Loucy (cell line): ENCODE data around the gene PRM1.

Experiments used
- H2AFZ ChIP-seq: fragments of 200-600 bp; sonication (generic); 2 replicates; pipeline ENCODE4 v1.6.0; 2016; ENCODE audit warnings: antibody characterized with exemption, mild to moderate bottlenecking, low read length, moderate library complexity
- H3F3A ChIP-seq: fragments of 200-600 bp; 2 replicates; pipeline ENCODE4 v1.6.0; 2016; ENCODE audit warnings: antibody characterized with exemption, low read depth, mild to moderate bottlenecking
- H3K27me3 ChIP-seq: fragments of 200-600 bp; sonication (generic); 2 replicates; pipeline ENCODE4 v1.6.1; 2014; ENCODE audit warnings: low read length, mild to moderate bottlenecking; ENCODE audit not compliant: insufficient read depth, poor library complexity, severe bottlenecking
- H3K36me3 ChIP-seq: fragments of 200-600 bp; sonication (generic); 2 replicates; pipeline ENCODE4 v1.6.1; 2016; ENCODE audit warnings: low read length; ENCODE audit not compliant: insufficient read depth
- H3K4me1 ChIP-seq: fragments of 200-600 bp; sonication (generic); 2 replicates; pipeline ENCODE4 v1.5.1; 2014; ENCODE audit warnings: low read length, mild to moderate bottlenecking; ENCODE audit not compliant: insufficient read depth, poor library complexity, severe bottlenecking
- H3K4me2 ChIP-seq: fragments of 200-600 bp; sonication (generic); 2 replicates; pipeline ENCODE4 v1.6.0; 2014; ENCODE audit warnings: antibody characterized with exemption, low read length, low read depth, mild to moderate bottlenecking; ENCODE audit not compliant: poor library complexity, severe bottlenecking
- H3K4me3 ChIP-seq: fragments of 200-600 bp; sonication (generic); 2 replicates; pipeline ENCODE4 v1.5.1; 2014; ENCODE audit warnings: low read length, mild to moderate bottlenecking, mixed read lengths; ENCODE audit not compliant: poor library complexity, severe bottlenecking
- H3K79me2 ChIP-seq: fragments of 200-600 bp; sonication (generic); 2 replicates; pipeline ENCODE4 v1.6.1; 2014; ENCODE audit warnings: low read length; ENCODE audit not compliant: insufficient read depth
- H3K9ac ChIP-seq: fragments of 200-600 bp; sonication (generic); 2 replicates; pipeline ENCODE4 v1.6.0; 2014; ENCODE audit warnings: mild to moderate bottlenecking, low read depth, low read length, moderate library complexity; ENCODE audit not compliant: poor library complexity, severe bottlenecking
- H3K9me2 ChIP-seq: fragments of 200-600 bp; sonication (generic); replicated peaks from 2 replicates; pipeline ENCODE4 v1.6.1; 2016; ENCODE audit warnings: low read depth, low read length, mixed read lengths
- H3K9me3 ChIP-seq: fragments of 200-600 bp; sonication (generic); 2 replicates; pipeline ENCODE4 v1.6.1; 2014; ENCODE audit warnings: mild to moderate bottlenecking, antibody characterized with exemption, low read length, low read depth; ENCODE audit not compliant: insufficient read depth
- H4K20me1 ChIP-seq: fragments of 200-600 bp; sonication (generic); 2 replicates; pipeline ENCODE4 v1.6.0; 2014; ENCODE audit warnings: antibody characterized with exemption, low read length, mild to moderate bottlenecking; ENCODE audit not compliant: insufficient read depth, poor library complexity, severe bottlenecking
- EZH2phosphoT487 ChIP-seq: fragments of 200-600 bp; IDR thresholded peaks from 2 replicates; pipeline ENCODE4 v1.6.1; 2018; ENCODE audit warnings: antibody characterized with exemption, mild to moderate bottlenecking, moderate library complexity, borderline replicate concordance
- TF ChIP-seq, protein P1 (sequence below): fragments of 200-600 bp; sonication (generic); conservative IDR thresholded peaks from 2 replicates; pipeline ENCODE4 v1.5.1; 2014; ENCODE audit warnings: mild to moderate bottlenecking, antibody characterized with exemption, low read length

PRM1 gene

DNA sequence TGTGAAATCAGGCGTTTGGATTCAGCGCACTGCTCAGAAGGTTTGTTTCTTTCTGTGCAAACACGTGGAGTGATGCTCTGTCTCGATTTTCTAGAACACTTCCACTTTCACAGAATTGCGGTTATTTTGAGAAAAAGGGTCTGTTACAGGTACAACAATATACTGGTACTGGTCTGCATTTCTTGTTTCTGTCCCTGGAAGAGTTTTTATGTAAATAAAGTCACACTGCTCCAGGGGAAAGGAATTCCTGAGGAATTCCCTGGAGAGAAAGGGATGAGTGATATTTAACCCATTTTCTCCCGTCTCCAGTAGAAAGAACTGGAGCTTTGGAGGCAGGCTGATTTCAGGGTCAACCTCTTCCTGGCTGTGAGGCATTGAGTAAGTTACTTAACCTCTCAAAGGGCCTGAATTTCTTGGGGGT, 48.0 kb upstream of the PRM1 start:
- H3K79me2 ChIP-seq, result no peaks in the 10 kb centered on the region
- H3K9me2 ChIP-seq, result no peaks in the 10 kb centered on the region
- H3F3A ChIP-seq, result no peaks in the 10 kb centered on the region
- H3K27me3 ChIP-seq, result no peaks in the 10 kb centered on the region
- H2AFZ ChIP-seq, result no peak overlapping the region
- no peaks in the 10 kb centered on the region for H3K9me3 ChIP-seq
- no peaks in the 10 kb centered on the region for H3K36me3 ChIP-seq
- H3K4me2 ChIP-seq, result peak overlapping the region; percentile 48
- H3K9ac ChIP-seq, result no peak overlapping the region
- H3K4me3 ChIP-seq, result no peak overlapping the region
- H3K4me1 ChIP-seq, result peaks cover 10% of the 10 kb centered on the region
- no peaks in the 10 kb centered on the region for H4K20me1 ChIP-seq
- no peak for TF ChIP-seq EZH2phosphoT487
- TF ChIP-seq, protein P1, sequence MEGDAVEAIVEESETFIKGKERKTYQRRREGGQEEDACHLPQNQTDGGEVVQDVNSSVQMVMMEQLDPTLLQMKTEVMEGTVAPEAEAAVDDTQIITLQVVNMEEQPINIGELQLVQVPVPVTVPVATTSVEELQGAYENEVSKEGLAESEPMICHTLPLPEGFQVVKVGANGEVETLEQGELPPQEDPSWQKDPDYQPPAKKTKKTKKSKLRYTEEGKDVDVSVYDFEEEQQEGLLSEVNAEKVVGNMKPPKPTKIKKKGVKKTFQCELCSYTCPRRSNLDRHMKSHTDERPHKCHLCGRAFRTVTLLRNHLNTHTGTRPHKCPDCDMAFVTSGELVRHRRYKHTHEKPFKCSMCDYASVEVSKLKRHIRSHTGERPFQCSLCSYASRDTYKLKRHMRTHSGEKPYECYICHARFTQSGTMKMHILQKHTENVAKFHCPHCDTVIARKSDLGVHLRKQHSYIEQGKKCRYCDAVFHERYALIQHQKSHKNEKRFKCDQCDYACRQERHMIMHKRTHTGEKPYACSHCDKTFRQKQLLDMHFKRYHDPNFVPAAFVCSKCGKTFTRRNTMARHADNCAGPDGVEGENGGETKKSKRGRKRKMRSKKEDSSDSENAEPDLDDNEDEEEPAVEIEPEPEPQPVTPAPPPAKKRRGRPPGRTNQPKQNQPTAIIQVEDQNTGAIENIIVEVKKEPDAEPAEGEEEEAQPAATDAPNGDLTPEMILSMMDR, result no peak

DNA sequence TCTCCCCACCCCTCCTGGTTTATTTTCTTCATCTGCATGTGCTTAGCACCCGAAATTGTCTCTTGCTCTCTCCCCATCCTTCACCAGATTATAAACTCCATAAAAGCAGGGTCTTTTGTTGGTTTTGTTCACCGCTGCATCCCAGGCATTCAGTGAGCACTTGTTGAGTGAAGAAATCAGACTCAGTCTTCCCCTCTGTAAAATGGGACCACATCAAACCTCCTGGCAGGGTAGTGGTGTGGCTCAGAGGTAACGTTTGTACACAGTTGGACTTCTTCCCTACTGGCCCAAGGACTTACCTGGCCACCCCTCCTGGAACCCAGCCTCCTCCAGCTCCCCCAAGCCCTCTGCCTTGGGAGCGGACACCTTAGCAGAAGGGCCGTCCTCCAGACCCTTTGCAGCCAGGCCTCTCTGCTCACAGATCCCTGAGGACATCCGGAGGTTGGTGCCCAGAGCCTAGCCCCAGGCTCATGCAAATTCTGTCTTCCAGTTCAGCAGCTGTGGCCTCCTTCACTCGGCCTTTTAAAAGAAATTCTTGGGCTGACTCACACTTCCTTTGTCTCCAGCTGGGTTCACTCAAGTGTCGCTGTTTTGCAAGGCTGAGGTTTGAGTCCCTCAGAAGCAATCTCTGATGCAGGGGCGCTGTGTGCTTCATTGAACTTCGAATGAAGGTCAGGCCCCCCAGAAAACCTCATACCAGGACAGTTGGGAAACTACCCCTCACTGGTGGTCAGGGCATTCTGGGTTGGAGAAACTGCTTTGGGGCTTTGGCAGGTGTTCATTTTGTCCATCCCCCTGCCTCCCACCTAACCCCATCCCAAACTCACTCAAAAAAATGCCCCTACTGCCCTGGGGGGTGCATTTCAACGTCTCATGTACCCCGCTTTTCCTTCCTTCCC, 47.3 kb upstream of the PRM1 start:
- no peaks in the 10 kb centered on the region for H3F3A ChIP-seq
- no peak for TF ChIP-seq EZH2phosphoT487
- TF ChIP-seq, protein P1, result no peak

DNA sequence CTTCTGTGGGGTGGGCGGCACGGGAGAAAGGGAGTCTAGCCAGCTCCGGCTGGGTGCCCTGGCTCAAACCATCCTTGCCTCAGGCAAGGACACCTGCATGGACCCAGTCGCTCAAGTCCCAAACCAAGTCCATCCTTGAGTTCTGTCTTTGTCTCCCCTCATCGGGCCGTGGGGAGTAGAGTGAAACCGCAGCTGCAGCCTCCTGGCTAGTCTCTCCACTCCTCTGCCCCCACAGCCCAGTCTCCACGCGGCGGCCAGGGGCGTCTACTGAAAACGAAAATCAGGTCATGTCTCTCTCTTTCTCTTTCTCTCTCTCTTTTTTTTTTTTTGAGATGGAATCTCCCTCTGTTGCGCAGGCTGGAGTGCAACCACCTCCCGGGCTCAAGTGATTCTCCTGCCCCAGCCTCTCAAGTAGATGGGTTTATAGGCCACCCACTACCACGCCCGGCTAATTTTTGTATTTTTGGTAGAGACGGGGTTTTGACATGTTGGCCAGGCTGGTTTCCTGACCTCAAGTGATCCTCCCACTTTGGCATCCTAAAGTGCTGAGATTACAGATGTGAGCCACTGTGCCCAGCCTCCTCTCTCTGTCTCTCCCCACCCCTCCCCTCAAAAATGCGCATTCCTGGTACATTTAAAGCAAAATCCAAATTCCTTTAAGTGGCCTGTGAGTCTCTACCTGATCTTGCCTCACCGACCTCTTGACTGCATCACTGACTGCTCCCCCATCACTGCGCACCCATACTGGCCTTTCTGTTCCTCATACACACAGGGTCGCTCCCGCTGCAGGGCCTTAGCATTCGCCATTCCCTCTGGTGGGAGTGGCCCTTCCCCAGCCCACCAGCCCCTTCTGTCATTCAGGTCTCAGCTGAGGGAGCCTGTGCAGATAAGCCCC, 46.4 kb upstream of the PRM1 start:
- H2AFZ ChIP-seq, result no peak overlapping the region
- no peaks in the 10 kb centered on the region for H3K79me2 ChIP-seq
- no peak overlapping the region for H3K9ac ChIP-seq
- no peaks in the 10 kb centered on the region for H3F3A ChIP-seq
- H3K4me1 ChIP-seq, result peaks cover 10% of the 10 kb centered on the region
- H3K9me2 ChIP-seq, result no peaks in the 10 kb centered on the region
- H3K9me3 ChIP-seq, result no peaks in the 10 kb centered on the region
- no peak overlapping the region for H3K4me2 ChIP-seq
- H4K20me1 ChIP-seq, result no peaks in the 10 kb centered on the region
- TF ChIP-seq EZH2phosphoT487, result no peak
- no peak overlapping the region for H3K4me3 ChIP-seq
- no peaks in the 10 kb centered on the region for H3K27me3 ChIP-seq
- no peaks in the 10 kb centered on the region for H3K36me3 ChIP-seq

More for the DNA sequence above, 47.3 kb upstream of the PRM1 start:
- Histone ChIP-seq H3K4me3 (no peak overlapping the region), H3K27me3 (no peaks in the 10 kb centered on the region), H3K79me2 (no peaks in the 10 kb centered on the region), H3K9ac (no peak overlapping the region), H3K4me1 (peaks cover 10% of the 10 kb centered on the region), H2AFZ (no peak overlapping the region), H3K36me3 (no peaks in the 10 kb centered on the region), H4K20me1 (no peaks in the 10 kb centered on the region), H3K9me2 (no peaks in the 10 kb centered on the region), H3K9me3 (no peaks in the 10 kb centered on the region), H3K4me2 (peak overlapping the region; percentile 48)
